ENCODE data around the gene POU2F2. TPM values are rescaled to one million over a fixed set of nuclear protein-coding genes. Genes with fewer than 3 reads are reported as not detected.

POU2F2 gene
- polyA plus RNA-seq, 2 of the 4 experiments (the other 2 are of a cell fraction): 0.16 to 0.28 TPM

GRCh38 chr19:42051166-42052115, 80.8 kb downstream of the POU2F2 start:
- 85% methylated on average over 14 of the region's 14 CpGs for WGBS (ENCODE audit: missing lambda C conversion rate)
- Histone ChIP-seq H3K9me3 (no peaks in the 10 kb centered on the region), H3K4me3 (no peak overlapping the region), H3K4me1 (peaks cover 14% of the 10 kb centered on the region; the same call in 1 of the 3 replicates), H3K27ac (no peak overlapping the region), H3K4me2 (no peak overlapping the region)
- POLR2A ChIA-PET: interaction anchor here (0.5 to 1.0 kb wide), 2 partner anchors 22 to 25 kb away, joined by 4 read pairs; partner anchors contain the start of gene ZNF574
- ATAC-seq (peak; percentile 6 to 21), DNase-seq (ENCODE audit: low read depth in 1 of 2, low spot score in 1 of 2) (no peak), FAIRE-seq (no peak)
- TF ChIP-seq GATA3 (IDR thresholded peaks at IDR 0.05; ENCODE audit: borderline replicate concordance) (no peak), REST (IDR thresholded peaks at IDR 0.05) (no peak), HOXA7 (CRISPR knock-in tag; IDR thresholded peaks at IDR 0.05) (no peak), ZFP36 (IDR thresholded peaks at IDR 0.05; ENCODE audit: borderline replicate concordance, partially characterized antibody) (peak; percentile 74)
- CTCF ChIA-PET: interaction anchor here (0.6 to 21.9 kb wide), 14 partner anchors 7 to 216 kb away, joined by 3 to 324 read pairs (median 5); no protein-coding TSS in a partner anchor

- peak overlapping the region; percentile 57 for H3K4me2 ChIP-seq
- ChIA-PET POLR2A (no interaction called here), CTCF (interaction anchor here (0.6 to 21.9 kb wide), 11 partner anchors 9 to 385 kb away, joined by 3 to 324 read pairs (median 4); partner anchors contain the start of genes POU2F2 and ZNF574)
- H3K9me3 ChIP-seq: no peaks in the 10 kb centered on the region
- 0 out of 6 replicates have a peak overlapping the region, but pooled peaks of 1 of the 2 experiments have one; percentile 18 for H3K27ac ChIP-seq
- FAIRE-seq (no peak), DNase-seq (ENCODE audit: low read depth in 1 of 2, low spot score in 1 of 2) (no peak), ATAC-seq (no peak; a peak in 1 of 6 replicates)
- peak overlapping the region; percentile 21 for H3K4me3 ChIP-seq
- WGBS (ENCODE audit: missing lambda C conversion rate): 30% methylated on average over 4 of the region's 4 CpGs
- H3K4me1 ChIP-seq: peaks cover 14% of the 10 kb centered on the region; the same call in 1 of the 3 replicates
- TF ChIP-seq POLR2AphosphoS2 (conservative IDR thresholded peaks at IDR 0.05; ENCODE audit: low read length): no peak
- no peak for TF ChIP-seq JUNB (IDR thresholded peaks at IDR 0.05)
- no peak for TF ChIP-seq KDM5A (IDR thresholded peaks at IDR 0.05)
- TF ChIP-seq FOSL2 (IDR thresholded peaks at IDR 0.05): no peak
- no peak for TF ChIP-seq FOSL2 (CRISPR knock-in tag; IDR thresholded peaks at IDR 0.05)
- TF ChIP-seq RAD21 (conservative IDR thresholded peaks at IDR 0.05 in 1 of 2, IDR thresholded peaks at IDR 0.05 in 1 of 2): no peak
- TF ChIP-seq HMGXB4 (CRISPR knock-in tag; IDR thresholded peaks at IDR 0.05; ENCODE audit: borderline replicate concordance): no peak
- TF ChIP-seq TFCP2L1 (CRISPR knock-in tag; IDR thresholded peaks at IDR 0.05): no peak
- no peak for TF ChIP-seq BCL3 (IDR thresholded peaks at IDR 0.05)
- TF ChIP-seq SREBF2 (IDR thresholded peaks at IDR 0.05): no peak
- TF ChIP-seq PBX3 (IDR thresholded peaks at IDR 0.05): no peak
These were observed 83.3 kb downstream of the POU2F2 start for GRCh38 chr19:42048992-42049391.
